ENCODE measurements around the gene CFAP69.
"Not testable (repeated sequence)": the region's sequence is repeated elsewhere in the genome, so short reads cannot be mapped to it uniquely, and the experiment has no call there.

CFAP69 gene

DNA sequence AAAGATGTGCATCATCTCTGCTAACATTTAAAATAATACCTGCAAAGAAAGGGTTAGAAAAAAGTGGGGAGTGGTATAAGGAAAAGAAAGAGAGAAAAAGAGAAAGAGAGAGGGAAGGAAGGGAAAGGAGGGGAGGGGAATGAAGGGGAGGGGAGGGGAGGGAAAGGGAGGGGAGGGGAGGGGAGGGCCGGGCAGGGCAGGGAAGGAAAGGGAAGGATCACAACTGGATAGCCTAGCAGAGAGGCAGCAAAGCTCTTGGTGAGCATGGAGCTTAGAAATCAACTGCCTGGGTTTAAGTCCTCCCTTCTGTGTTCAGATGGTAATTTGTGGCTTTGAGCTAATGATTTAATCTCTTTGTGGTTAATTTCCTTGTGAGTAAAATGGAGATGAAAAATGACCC, 81.5 kb downstream of the CFAP69 start:
- TF ChIP-seq, protein P1, sequence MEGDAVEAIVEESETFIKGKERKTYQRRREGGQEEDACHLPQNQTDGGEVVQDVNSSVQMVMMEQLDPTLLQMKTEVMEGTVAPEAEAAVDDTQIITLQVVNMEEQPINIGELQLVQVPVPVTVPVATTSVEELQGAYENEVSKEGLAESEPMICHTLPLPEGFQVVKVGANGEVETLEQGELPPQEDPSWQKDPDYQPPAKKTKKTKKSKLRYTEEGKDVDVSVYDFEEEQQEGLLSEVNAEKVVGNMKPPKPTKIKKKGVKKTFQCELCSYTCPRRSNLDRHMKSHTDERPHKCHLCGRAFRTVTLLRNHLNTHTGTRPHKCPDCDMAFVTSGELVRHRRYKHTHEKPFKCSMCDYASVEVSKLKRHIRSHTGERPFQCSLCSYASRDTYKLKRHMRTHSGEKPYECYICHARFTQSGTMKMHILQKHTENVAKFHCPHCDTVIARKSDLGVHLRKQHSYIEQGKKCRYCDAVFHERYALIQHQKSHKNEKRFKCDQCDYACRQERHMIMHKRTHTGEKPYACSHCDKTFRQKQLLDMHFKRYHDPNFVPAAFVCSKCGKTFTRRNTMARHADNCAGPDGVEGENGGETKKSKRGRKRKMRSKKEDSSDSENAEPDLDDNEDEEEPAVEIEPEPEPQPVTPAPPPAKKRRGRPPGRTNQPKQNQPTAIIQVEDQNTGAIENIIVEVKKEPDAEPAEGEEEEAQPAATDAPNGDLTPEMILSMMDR (conservative IDR thresholded peaks at IDR 0.05; ENCODE audit: low read length), result no peak
- no peak for DNase-seq (ENCODE audit: low read depth)

DNA sequence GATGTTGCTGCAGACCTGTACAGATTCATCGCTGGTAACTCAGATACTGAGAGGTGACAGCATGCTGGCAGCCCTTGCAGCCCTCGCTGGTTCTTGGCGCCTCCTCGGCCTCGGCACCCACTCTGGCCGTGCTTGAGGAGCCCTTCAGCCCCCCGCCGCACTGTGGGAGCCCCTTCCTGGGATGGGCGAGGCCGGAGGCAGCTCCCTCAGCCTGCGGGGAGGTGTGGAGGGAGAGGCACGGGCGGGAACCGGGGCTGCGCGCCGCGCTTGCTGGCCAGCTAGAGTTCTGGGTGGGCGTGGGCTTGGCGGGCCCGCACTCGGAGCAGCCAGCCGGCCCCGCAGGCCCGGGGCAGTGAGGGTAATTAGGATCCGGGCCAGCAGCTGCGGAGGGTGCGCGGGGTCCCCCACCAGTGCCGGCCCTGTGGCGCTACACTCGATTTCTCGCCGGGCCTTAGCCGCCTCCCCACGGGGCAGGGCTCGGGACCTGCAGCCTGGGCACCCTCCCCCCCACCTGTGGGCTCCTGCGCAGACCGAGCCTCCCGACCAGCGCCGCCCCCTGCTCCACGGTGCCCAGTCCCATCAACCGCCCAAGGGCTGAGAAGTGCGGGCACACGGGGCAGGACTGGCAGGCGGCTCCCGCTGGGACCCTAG, 89.3 kb downstream of the CFAP69 start:
- no peak for DNase-seq (ENCODE audit: low read depth)
- no peak overlapping the region for H3K4me3 ChIP-seq (ENCODE audit: low read length)
- TF ChIP-seq, protein P1 (conservative IDR thresholded peaks at IDR 0.05; ENCODE audit: low read length), result no peak

More for the DNA sequence above, 81.5 kb downstream of the CFAP69 start:
- no peak overlapping the region for H3K4me3 ChIP-seq (ENCODE audit: low read length)

DNA sequence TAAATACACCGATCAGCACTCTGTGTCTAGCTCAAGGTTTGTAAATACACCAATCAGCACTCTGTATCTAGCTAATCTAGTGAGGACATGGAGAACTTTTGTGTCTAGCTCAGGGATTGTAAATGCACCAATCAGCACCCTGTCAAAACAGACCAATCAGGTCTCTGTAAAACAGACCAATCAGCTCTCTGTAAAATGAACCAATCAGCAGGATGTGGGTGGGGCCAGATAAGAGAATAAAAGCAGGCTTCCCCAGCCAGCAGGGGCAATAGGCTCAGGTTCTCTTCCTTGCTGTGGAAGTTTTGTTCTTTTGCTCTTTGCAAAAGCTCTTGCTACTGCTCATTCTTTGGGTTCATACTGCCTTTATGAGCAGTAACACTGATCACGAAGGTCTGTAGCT, 90.0 kb downstream of the CFAP69 start:
- not testable (repeated sequence) for H3K4me3 ChIP-seq (ENCODE audit: low read length); DNase-seq (ENCODE audit: low read depth)

DNA sequence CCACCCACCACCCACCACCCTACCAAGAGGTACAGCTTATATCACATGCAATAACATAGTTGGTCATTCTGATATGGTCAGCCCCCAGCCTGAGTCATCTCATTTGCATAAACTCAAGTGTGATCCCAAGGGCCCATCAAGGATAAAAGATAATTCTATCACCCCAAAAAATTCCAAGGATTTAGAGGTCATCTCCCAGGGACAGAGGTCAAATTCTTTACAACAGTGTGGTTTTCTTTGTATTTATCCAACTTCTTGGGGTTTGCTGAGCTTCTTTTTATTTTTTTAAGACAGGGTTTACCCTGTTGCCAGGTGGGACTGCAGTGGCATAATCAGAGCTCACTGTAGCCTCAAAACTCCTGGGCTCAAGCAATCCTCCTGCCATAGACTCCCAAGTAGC, 92.1 kb downstream of the CFAP69 start:
- no peak overlapping the region for H3K4me3 ChIP-seq (ENCODE audit: low read length)
- TF ChIP-seq, protein P1 (conservative IDR thresholded peaks at IDR 0.05; ENCODE audit: low read length), result no peak
- no peak for DNase-seq (ENCODE audit: low read depth)

DNA sequence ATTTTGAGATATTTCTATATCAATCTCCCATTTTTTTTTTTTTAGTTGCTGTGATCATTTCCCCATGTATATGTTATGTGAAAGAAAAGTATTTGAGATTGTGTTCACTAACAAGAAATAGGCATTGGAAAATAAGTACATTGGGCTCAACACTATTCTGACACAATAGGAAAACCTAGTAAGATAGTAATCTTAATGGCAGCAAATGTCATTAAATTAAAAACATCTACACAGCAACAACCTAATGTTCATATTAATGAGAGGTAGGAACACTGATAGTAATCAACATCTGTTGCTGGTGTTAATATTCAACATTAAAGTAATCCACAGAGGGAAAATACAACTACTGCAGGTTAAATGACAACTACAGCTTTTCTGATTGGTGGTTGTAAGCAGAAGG, 100.0 kb downstream of the CFAP69 start:
- TF ChIP-seq, protein P1 (conservative IDR thresholded peaks at IDR 0.05; ENCODE audit: low read length), result no peak
- no peak for DNase-seq (ENCODE audit: low read depth)
- no peak overlapping the region for H3K4me3 ChIP-seq (ENCODE audit: low read length)

DNA sequence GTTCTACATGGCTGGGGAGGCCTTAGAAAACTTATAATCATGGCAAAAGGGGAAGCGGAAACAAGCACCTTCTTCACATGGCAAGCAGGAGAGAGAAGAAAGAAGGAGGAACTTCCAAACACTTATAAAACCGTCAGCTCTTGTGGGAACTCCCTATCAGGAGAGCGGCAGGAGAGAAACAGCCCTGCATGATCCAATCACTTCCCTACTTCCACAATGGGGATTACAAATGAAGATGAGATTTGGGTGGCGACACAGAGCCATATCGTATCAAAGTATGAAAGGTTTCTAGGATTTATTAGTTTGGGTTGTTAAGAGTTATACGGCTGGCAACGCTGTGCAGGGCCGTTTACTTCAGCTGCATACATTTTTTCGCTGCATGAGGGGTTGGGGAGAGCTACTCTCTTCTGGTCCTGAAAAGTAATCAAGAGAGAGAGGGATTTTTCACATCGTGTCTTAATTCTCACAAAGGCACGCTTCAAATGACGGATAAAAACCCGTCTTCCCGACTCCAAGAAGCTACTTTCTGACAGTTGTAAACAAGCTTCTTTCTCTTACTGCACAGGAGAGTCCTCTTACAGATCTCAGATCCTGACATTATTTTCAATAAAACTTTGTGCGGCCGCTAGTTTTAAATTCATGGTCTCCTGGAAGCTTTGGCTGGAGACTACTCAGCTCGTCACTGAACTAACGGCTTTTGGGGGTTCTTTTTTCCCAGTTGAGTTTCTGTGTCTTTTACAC, 100.8 kb downstream of the CFAP69 start:
- H3K4me3 ChIP-seq (ENCODE audit: low read length), result peak overlapping the region; percentile 89
- TF ChIP-seq, protein P1 (conservative IDR thresholded peaks at IDR 0.05; ENCODE audit: low read length), result no peak
- DNase-seq (ENCODE audit: low read depth), result peak; percentile 48

DNA sequence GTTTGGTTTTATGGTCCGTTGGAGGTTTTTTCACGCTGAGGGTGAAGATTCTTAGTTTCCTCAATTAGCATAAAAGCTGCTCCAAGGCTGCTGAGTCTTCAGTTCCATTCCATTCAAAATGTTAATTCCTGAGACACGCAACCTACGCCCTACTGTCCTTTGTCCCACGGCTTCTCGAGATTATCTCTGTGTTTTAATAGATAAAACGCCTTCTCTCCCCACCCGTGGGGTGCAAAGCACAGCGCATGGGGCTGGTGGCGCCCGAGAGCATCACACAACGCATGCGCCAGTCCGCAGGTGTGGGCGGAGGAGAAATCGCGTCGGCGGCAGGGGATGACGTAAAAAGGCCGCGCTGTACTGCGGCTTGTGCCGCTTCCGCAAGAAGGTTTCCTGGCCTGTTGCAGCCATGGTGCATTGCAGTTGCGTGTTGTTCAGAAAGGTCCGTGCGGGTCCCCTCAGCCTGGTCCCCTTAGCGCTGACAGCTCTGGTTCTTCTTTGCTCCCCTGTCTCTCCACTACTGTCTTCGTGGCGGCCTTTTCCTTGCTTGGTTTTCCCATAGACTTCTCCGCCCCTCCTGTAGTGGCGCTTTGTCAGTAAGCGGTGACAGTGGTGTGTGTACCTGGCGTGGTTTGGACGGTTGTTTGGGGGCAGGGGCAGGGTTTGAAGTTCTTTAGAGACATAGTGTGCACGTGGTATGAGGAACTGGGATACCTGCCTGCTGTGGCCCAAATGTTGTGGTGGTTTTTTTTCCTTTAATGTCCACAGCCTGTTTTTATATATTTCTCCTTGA, 101.6 kb downstream of the CFAP69 start, which contains the start of gene GTPBP10:
Gene GTPBP10 (plus strand): TSS at position 381 of the 790 bp plus-strand sequence. CDS start 26 bp downstream, at position 407.
- peak; percentile 95 for DNase-seq (ENCODE audit: low read depth)
- TF ChIP-seq, protein P1 (conservative IDR thresholded peaks at IDR 0.05; ENCODE audit: low read length), result peak; percentile 71
- peak within 1 kb of the TSS; percentile 89 for H3K4me3 ChIP-seq (ENCODE audit: low read length)
